RWPE1 (cell line): ENCODE measurements around the gene ZBTB26.
"Not testable (repeated sequence)": the region's sequence is repeated elsewhere in the genome, so short reads cannot be mapped to it uniquely, and the experiment has no call there.

Source experiments
- CTCF ChIA-PET: fragments of 350-600 bp; sonication (Branson Sonifier 250); formaldehyde crosslinking; extraction: SDS; loops from one replicate; lab custom pipeline; 2021; lab: Yijun Ruan, JAX
- POLR2A ChIA-PET: fragments of 400-600 bp; formaldehyde crosslinking; extraction: SDS; loops from one replicate; lab custom pipeline; 2020; ENCODE audit warnings: antibody characterized with exemption; ENCODE audit not compliant: low non-redundant PET; lab: Yijun Ruan, JAX
- DNase-seq: peaks from one replicate; pipeline ENCODE4 v3.0.0; 2012; ENCODE audit warnings: low spot score
- H3K27ac ChIP-seq: fragments of 450-650 bp; 2 replicates; pipeline ENCODE4 v1.5.1; 2017
- TF ChIP-seq, protein P1 (sequence below): fragments of 450-650 bp; conservative IDR thresholded peaks from 2 replicates; pipeline ENCODE4 v1.5.1; 2017; ENCODE audit warnings: low read depth, mild to moderate bottlenecking

The ZBTB26 gene

GRCh38 chr9:122888480-122888879 is 42.8 kb downstream of the ZBTB26 start:
- POLR2A ChIA-PET: no interaction called here
- CTCF ChIA-PET: interaction anchor here (0.5 to 0.7 kb wide), 3 partner anchors 54 to 1861 kb away, joined by 3 to 4 read pairs (median 3); partner anchors contain the start of genes MRRF and RBM18
- TF ChIP-seq, protein P1, sequence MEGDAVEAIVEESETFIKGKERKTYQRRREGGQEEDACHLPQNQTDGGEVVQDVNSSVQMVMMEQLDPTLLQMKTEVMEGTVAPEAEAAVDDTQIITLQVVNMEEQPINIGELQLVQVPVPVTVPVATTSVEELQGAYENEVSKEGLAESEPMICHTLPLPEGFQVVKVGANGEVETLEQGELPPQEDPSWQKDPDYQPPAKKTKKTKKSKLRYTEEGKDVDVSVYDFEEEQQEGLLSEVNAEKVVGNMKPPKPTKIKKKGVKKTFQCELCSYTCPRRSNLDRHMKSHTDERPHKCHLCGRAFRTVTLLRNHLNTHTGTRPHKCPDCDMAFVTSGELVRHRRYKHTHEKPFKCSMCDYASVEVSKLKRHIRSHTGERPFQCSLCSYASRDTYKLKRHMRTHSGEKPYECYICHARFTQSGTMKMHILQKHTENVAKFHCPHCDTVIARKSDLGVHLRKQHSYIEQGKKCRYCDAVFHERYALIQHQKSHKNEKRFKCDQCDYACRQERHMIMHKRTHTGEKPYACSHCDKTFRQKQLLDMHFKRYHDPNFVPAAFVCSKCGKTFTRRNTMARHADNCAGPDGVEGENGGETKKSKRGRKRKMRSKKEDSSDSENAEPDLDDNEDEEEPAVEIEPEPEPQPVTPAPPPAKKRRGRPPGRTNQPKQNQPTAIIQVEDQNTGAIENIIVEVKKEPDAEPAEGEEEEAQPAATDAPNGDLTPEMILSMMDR: no peak
- no peak overlapping the region for H3K27ac ChIP-seq
- DNase-seq: no peak

DNA sequence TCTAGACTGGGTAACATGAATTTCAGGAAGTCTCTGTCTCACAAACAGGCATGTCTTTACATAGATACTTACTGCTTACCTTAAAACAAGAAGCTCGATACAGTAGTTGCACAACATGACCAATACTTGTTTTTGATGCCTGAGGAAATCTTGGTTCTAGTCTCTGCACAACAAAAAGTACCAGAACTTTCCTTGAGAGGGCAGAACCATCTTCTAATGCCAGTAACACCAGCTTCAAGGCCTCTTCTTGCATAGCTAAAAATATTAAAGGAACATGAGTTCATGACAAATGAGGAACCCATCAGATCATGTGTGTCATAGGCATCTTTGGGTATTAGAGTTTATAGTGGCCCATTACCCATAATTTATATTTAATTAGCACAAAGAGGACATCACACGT is 48.2 kb downstream of the ZBTB26 start:
- no peak overlapping the region for H3K27ac ChIP-seq
- ChIA-PET POLR2A (no interaction called here), CTCF (no interaction called here)
- DNase-seq: no peak
- TF ChIP-seq, protein P1: no peak

GRCh38 chr9:122879443-122879842 is 51.9 kb downstream of the ZBTB26 start:
- TF ChIP-seq, protein P1: no peak
- H3K27ac ChIP-seq: no peak overlapping the region
- no peak for DNase-seq
- ChIA-PET CTCF (no interaction called here), POLR2A (no interaction called here)

GRCh38 chr9:122875523-122875922 is 55.8 kb downstream of the ZBTB26 start:
- DNase-seq: no peak
- POLR2A ChIA-PET: interaction anchor here (0.7 to 0.8 kb wide), 2 partner anchors 14 to 26 kb away, joined by 3 read pairs; no protein-coding TSS in a partner anchor
- CTCF ChIA-PET: no interaction called here
- H3K27ac ChIP-seq: no peak overlapping the region
- TF ChIP-seq, protein P1: no peak

- CTCF ChIA-PET, POLR2A ChIA-PET, H3K27ac ChIP-seq, DNase-seq: not testable (repeated sequence)
Measured at GRCh38 chr9:122867276-122867675, 64.0 kb downstream of the ZBTB26 start.

GRCh38 chr9:122866079-122866478 is 65.2 kb downstream of the ZBTB26 start:
- no peak overlapping the region for H3K27ac ChIP-seq
- no peak for DNase-seq
- CTCF ChIA-PET: no interaction called here
- POLR2A ChIA-PET: no interaction called here
- TF ChIP-seq, protein P1: no peak
